Measurements from ENCODE around the gene ZNF385C. TPM values are rescaled to one million over a fixed set of nuclear protein-coding genes. Genes with fewer than 3 reads are reported as not detected.
A peak's percentile ranks its signal among the peaks of the same experiment; 100 is the strongest.

ZNF385C gene
- total and polyA plus RNA-seq, 2 of the 13 experiments (the other 11 are each of a cell fraction or from before 2014, with no cell fraction given): 2.3 to 6.1 TPM

DNA sequence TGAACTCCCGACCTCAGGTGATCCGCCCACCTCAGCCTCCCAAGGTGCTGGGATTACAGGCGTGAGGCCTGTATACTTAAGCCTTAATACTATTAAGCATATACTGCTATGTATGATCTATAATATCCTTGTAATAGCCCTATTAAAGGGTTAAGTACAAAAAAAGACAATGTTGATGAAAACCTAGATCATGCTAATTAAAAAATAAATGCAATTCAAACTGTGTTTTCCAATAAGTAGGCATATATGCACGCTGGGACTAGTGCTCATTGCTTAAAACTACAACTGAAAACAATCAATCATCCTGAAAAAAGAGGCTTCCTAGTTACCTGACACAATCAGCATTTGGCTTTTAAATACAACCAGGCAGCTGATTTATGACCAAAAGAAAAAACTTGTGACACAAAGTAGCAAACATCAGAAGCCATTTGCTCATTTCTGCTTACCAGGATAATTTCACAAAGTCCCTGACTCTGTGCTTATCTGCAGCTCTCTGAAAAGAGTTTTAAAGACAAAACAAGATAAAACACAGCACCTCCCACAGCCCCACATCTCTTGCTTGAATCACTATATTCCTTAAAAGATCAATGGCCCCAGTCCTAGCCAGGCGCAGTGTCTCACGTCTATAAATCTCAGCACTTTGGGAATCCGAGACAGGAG lies 11.1 kb downstream of the ZNF385C start (continued):
- TF ChIP-seq, protein P1, sequence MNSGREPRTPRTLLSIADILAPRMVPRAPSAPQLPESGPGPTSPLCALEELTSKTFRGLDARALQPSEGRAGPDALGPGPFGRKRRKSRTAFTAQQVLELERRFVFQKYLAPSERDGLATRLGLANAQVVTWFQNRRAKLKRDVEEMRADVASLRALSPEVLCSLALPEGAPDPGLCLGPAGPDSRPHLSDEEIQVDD (CRISPR knock-in tag; IDR thresholded peaks at IDR 0.05; ENCODE audit: borderline replicate concordance): no peak
- TF ChIP-seq, protein P2, sequence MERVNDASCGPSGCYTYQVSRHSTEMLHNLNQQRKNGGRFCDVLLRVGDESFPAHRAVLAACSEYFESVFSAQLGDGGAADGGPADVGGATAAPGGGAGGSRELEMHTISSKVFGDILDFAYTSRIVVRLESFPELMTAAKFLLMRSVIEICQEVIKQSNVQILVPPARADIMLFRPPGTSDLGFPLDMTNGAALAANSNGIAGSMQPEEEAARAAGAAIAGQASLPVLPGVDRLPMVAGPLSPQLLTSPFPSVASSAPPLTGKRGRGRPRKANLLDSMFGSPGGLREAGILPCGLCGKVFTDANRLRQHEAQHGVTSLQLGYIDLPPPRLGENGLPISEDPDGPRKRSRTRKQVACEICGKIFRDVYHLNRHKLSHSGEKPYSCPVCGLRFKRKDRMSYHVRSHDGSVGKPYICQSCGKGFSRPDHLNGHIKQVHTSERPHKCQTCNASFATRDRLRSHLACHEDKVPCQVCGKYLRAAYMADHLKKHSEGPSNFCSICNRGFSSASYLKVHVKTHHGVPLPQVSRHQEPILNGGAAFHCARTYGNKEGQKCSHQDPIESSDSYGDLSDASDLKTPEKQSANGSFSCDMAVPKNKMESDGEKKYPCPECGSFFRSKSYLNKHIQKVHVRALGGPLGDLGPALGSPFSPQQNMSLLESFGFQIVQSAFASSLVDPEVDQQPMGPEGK (CRISPR knock-in tag; IDR thresholded peaks at IDR 0.05): 0 out of 2 replicates have a peak, but pooled peaks have one; percentile 24
- TF ChIP-seq PLRG1 (conservative IDR thresholded peaks at IDR 0.05): no peak
- no peak for TF ChIP-seq SRSF1 (optimal IDR thresholded peaks at IDR 0.05; ENCODE audit: low read depth, low read length)
- no peak for TF ChIP-seq TFDP1 (CRISPR knock-in tag; IDR thresholded peaks at IDR 0.05; ENCODE audit: borderline replicate concordance)
- TF ChIP-seq U2AF2 (IDR thresholded peaks at IDR 0.05; ENCODE audit: low read depth, low read length): no peak
- no peak for TF ChIP-seq ZNF768 (CRISPR knock-in tag; IDR thresholded peaks at IDR 0.05)
- TF ChIP-seq ZBTB25 (CRISPR knock-in tag; IDR thresholded peaks at IDR 0.05): 0 out of 2 replicates have a peak, but pooled peaks have one; percentile 7
- peak; percentile 67 for TF ChIP-seq ZNF652 (CRISPR knock-in tag; IDR thresholded peaks at IDR 0.05; ENCODE audit: borderline replicate concordance, low read depth)
- TF ChIP-seq, protein P3, sequence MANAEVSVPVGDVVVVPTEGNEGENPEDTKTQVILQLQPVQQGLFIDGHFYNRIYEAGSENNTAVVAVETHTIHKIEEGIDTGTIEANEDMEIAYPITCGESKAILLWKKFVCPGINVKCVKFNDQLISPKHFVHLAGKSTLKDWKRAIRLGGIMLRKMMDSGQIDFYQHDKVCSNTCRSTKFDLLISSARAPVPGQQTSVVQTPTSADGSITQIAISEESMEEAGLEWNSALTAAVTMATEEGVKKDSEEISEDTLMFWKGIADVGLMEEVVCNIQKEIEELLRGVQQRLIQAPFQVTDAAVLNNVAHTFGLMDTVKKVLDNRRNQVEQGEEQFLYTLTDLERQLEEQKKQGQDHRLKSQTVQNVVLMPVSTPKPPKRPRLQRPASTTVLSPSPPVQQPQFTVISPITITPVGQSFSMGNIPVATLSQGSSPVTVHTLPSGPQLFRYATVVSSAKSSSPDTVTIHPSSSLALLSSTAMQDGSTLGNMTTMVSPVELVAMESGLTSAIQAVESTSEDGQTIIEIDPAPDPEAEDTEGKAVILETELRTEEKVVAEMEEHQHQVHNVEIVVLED (CRISPR knock-in tag; IDR thresholded peaks at IDR 0.05; ENCODE audit: borderline replicate concordance): no peak
- no peak for TF ChIP-seq CREB1 (IDR thresholded peaks at IDR 0.05)
- TF ChIP-seq CREB1 (CRISPR knock-in tag; IDR thresholded peaks at IDR 0.05): no peak
- TF ChIP-seq, protein P4, sequence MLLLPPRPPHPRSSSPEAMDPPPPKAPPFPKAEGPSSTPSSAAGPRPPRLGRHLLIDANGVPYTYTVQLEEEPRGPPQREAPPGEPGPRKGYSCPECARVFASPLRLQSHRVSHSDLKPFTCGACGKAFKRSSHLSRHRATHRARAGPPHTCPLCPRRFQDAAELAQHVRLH (CRISPR knock-in tag; IDR thresholded peaks at IDR 0.05; ENCODE audit: borderline replicate concordance, low read depth): no peak
- 0 out of 2 replicates have a peak, but pooled peaks have one; percentile 25 for TF ChIP-seq GFI1 (CRISPR knock-in tag; IDR thresholded peaks at IDR 0.05; ENCODE audit: borderline replicate concordance)
